GM12891 (cell line): ENCODE data around the gene PCTP.

Experiments used
- DNase-seq: peaks from one replicate; pipeline ENCODE4 v3.0.0; 2011; ENCODE audit warnings: low spot score; ENCODE audit not compliant: insufficient read length
- FAIRE-seq: peaks from 2 replicates; lab custom pipeline; 2011; peaks lifted over from hg19 to GRCh38; lab: Jason Lieb, UNC
- PAX5 ChIP-seq: IDR thresholded peaks from 2 replicates; pipeline ENCODE4 v1.6.1; 2011; ENCODE audit warnings: low read length, moderate library complexity, mild to moderate bottlenecking; ENCODE audit not compliant: insufficient read depth, severe bottlenecking
- POLR2A ChIP-seq: IDR thresholded peaks from 2 replicates; pipeline ENCODE4 v1.6.1; 2011; ENCODE audit warnings: low read depth, low read length, control low read depth
- POLR2AphosphoS5 ChIP-seq: IDR thresholded peaks from 2 replicates; pipeline ENCODE4 v1.6.1; 2011; ENCODE audit warnings: low read depth, low read length, control low read depth
- POU2F2 ChIP-seq: IDR thresholded peaks from 2 replicates; pipeline ENCODE4 v1.6.1; 2011; ENCODE audit warnings: low read depth, mild to moderate bottlenecking, control low read depth, low read length, moderate library complexity
- SPI1 ChIP-seq: IDR thresholded peaks from 2 replicates; pipeline ENCODE4 v1.6.1; 2011; ENCODE audit warnings: low read depth, low read length, control low read depth
- TAF1 ChIP-seq: IDR thresholded peaks from 2 replicates; pipeline ENCODE4 v1.6.1; 2011; ENCODE audit warnings: low read depth, low read length, control low read depth

Gene PCTP

DNA sequence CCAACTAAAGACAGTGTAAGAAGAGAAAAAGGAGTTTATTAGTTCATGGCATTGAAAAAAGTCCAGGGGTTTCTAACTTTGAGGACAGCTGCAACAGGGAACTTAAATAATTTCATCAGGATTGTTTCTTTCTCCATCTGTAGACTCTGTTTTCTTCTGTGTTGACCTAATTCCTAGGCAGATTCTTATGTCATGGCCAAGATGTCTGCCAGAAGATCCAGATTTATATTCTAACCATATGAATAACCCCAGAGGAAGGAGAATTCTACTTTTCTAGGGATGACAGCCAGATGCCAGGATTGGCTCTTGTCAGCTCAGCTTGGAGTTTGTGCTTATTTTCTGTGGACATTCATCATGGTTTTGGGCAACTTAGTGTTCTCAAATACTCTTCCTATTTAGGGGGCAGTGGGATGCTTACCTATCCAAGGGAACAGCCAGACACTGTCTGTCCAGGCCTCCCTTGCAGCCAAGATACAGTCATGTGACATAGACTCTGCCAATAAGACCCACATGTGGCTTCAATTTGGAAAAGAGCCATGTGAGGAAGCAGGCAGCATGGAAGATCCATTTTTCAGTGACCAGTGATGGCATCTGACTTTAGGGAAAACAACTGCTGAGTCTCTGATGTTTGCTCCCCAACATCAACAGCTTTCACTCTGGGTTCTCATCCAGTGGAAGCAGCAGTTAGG is 18.2 kb downstream of the PCTP start:
- FAIRE-seq (no peak), DNase-seq (no peak)
- TF ChIP-seq SPI1: no peak
- TF ChIP-seq PAX5: no peak
- no peak for TF ChIP-seq POLR2A
- no peak for TF ChIP-seq POLR2AphosphoS5
- TF ChIP-seq POU2F2: no peak
- TF ChIP-seq TAF1: no peak

DNA sequence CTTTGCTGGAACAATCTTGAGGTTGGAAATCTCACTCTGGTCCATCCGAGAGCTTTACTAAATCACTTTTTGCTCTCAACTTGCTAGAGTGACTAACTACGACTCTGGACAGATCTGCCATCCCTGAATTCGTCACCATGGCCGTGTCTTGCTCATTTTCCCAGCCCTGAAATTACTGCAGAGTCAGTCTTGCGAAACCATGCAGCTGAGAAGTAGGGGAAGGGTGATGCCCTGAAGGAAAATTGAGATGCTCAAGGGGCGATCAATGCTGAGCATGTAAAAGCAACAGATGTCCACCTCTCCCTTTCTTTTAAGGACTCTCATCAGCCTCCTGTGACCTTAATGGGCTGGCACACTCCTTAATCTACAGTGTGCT is 18.8 kb downstream of the PCTP start:
- no peak for FAIRE-seq
- TF ChIP-seq PAX5 (no peak), POLR2AphosphoS5 (no peak), POU2F2 (no peak), TAF1 (no peak), SPI1 (no peak), POLR2A (no peak)
- no peak for DNase-seq

GRCh38 chr17:55770196-55770870 is 19.5 kb downstream of the PCTP start:
- DNase-seq: peak; percentile 6
- no peak for FAIRE-seq
- TF ChIP-seq PAX5 (no peak), POU2F2 (no peak), SPI1 (no peak), TAF1 (no peak), POLR2AphosphoS5 (no peak), POLR2A (no peak)

DNA sequence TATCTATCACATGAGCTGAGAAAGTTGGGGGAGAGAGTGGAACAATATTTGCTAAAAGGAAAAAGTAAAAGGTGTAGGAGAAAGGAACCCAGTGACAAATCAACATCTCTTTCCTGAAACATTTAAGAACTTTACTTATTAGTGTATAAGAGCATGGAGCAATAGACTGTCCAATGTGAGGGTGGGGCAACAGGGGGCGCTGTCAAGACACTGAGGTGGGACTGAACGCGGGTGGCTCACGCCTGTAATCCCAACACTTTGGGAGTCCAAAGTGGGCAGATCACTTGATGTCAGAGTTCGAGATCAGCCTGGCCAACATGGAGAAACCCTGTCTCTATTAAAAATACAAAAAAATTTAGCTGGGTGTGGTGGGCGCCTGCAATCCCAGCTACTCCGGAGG is 21.2 kb downstream of the PCTP start:
- FAIRE-seq: no peak
- TF ChIP-seq POLR2AphosphoS5 (no peak), POU2F2 (no peak), TAF1 (no peak), PAX5 (no peak), POLR2A (no peak), SPI1 (no peak)
- DNase-seq: no peak

DNA sequence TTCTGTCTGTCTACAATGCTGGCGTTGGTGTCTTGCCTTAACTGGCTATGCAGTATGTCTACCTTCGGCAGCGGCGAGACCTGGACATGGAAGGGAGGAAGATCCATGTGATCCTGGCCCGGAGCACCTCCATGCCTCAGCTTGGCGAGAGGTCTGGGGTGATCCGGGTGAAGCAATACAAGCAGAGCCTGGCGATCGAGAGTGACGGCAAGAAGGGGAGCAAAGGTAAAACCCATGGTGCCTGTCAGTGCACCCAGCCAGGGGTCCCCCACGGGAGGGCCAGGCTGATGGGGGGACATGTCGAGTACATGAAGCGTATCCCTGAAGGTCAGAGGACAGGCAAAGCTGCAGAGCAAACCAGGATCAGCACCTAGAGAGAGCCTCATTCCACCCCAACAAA is 22.8 kb downstream of the PCTP start:
- FAIRE-seq (no peak), DNase-seq (no peak)
- TF ChIP-seq SPI1 (no peak), TAF1 (no peak), POLR2AphosphoS5 (no peak), POLR2A (no peak), POU2F2 (no peak), PAX5 (no peak)

DNA sequence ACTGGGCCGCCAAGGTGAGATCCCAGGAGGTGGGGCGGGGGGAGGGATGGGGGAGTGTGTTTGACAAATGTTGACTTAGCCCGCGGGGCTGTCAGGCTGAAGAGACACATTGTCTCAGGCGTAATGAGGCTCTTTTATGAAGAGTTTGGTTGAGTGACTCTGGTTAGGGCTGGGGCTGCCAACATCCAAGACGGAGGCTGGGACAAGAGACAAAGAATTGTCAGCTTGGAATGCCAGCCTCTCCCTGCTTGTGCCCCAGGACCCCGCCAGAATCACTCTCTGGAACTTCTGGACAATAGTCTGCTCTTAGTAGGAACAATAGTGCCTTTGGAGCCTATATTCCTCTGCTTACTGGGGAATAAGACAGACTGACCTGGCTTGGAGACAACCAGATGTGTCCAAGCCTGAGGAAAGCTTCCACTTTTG is 24.0 kb downstream of the PCTP start:
- DNase-seq: no peak
- no peak for TF ChIP-seq POLR2A
- TF ChIP-seq PAX5: no peak
- no peak for TF ChIP-seq TAF1
- TF ChIP-seq POLR2AphosphoS5: no peak
- TF ChIP-seq POU2F2: no peak
- no peak for TF ChIP-seq SPI1
- FAIRE-seq: no peak

GRCh38 chr17:55776271-55776670 is 25.4 kb downstream of the PCTP start:
- no peak for DNase-seq
- TF ChIP-seq PAX5: no peak
- TF ChIP-seq POU2F2: no peak
- TF ChIP-seq POLR2AphosphoS5: no peak
- TF ChIP-seq POLR2A: no peak
- TF ChIP-seq TAF1: no peak
- TF ChIP-seq SPI1: no peak
- FAIRE-seq: no peak

DNA sequence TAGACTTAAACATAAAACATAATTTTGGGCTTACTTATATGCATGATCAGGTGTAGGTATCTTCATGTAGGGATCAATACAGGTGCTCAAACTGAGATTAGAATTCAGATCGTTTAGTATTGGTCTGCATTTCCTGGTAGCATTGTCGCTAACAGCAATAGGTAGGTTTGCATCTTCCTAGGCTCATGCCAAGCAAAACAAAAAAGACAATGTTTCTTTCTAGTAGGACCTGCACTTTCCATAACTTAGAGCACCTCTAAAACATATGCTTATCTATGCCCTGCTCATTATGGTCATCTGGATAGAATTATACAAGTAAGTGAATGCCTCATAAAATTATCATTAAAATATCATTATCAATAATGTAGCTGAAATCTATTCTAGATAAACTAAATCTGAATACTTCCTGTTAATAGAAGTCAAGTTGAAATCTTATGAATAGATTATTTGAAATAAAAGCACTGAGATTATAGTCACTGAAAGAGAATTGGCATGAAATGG is 26.7 kb downstream of the PCTP start:
- FAIRE-seq (no peak), DNase-seq (no peak)
- no peak for TF ChIP-seq SPI1
- no peak for TF ChIP-seq POLR2A
- no peak for TF ChIP-seq PAX5
- TF ChIP-seq POLR2AphosphoS5: no peak
- no peak for TF ChIP-seq POU2F2
- TF ChIP-seq TAF1: no peak

DNA sequence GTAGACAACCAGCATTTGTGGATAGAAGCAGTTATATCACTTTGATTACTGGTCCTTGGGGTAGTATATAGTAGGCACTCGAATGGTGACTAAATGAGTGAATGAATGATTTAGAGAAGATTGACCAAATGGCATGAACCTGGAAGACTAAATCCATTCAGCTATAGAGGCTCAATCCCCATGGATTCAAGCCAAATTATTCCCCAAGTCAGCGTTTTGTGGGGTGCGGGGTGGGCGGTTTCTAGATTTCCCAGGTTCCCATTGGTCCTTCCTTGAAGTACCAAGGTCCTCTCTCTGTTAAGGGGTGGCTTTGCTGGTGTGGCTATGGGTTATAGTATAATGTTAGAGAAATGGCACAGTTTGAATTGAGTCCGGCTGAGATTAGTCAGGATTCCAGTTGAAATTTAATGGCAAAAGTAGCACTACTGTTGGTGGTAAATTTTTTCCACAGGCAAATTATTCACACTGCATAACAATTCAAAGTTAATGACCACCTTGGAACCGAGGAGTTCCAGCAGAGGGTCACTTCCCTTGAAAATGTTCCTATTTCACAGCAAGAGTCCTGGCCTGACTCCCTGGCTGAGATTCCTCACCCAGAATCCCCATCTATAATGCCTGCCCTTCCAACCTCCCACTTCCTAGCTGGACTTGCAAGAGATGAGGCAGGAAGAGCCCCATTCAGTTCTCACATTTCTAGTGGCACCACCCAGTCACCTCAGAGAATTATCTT is 27.7 kb downstream of the PCTP start:
- FAIRE-seq: no peak
- TF ChIP-seq POLR2A (no peak), POU2F2 (no peak), PAX5 (no peak), SPI1 (no peak)
- no peak for DNase-seq
